GM21526 (cell line): Measurements from ENCODE around the gene ZNF823.
A peak's percentile ranks its signal among the peaks of the same experiment; 100 is the strongest.

Source experiments
- ATAC-seq: cut with Tn5 transposase; IDR thresholded peaks from one replicate; pipeline ENCODE4 v1.9.1; 2021; ENCODE audit warnings: moderate library complexity; ENCODE audit not compliant: unreplicated experiment, low FRiP score

ZNF823 gene

GRCh38 chr19:11745869-11746268 is 7.1 kb upstream of the ZNF823 start:
- no peak for ATAC-seq

GRCh38 chr19:11737964-11738745 is 591 bp downstream of the ZNF823 start:
- ATAC-seq: peak; percentile 41

- ATAC-seq: no peak
These were observed 2.0 kb downstream of the ZNF823 start for GRCh38 chr19:11736696-11737095.

GRCh38 chr19:11735375-11735774 is 3.4 kb downstream of the ZNF823 start:
- ATAC-seq: no peak

- no peak for ATAC-seq
These were observed 9.2 kb downstream of the ZNF823 start for GRCh38 chr19:11729586-11729985.

GRCh38 chr19:11722414-11722813 is 16.3 kb downstream of the ZNF823 start:
- ATAC-seq: no peak

- no peak for ATAC-seq
These were observed 17.1 kb downstream of the ZNF823 start for GRCh38 chr19:11721681-11722080.

- no peak for ATAC-seq
These were observed 28.4 kb downstream of the ZNF823 start for GRCh38 chr19:11710313-11710712.

- no peak for ATAC-seq
These were observed 30.3 kb downstream of the ZNF823 start for GRCh38 chr19:11708457-11708856.

GRCh38 chr19:11705474-11705873 is 33.3 kb downstream of the ZNF823 start:
- ATAC-seq: no peak

- ATAC-seq: no peak
These were observed 34.1 kb downstream of the ZNF823 start for GRCh38 chr19:11704626-11705025.

- no peak for ATAC-seq
These were observed 38.6 kb downstream of the ZNF823 start for GRCh38 chr19:11699931-11700794.

GRCh38 chr19:11698231-11698630 is 40.5 kb downstream of the ZNF823 start:
- no peak for ATAC-seq

GRCh38 chr19:11697284-11697855 is 41.4 kb downstream of the ZNF823 start:
- ATAC-seq: no peak

- peak; percentile 80 for ATAC-seq
These were observed 44.0 kb downstream of the ZNF823 start for GRCh38 chr19:11694533-11695439.

GRCh38 chr19:11693505-11694499 is 44.9 kb downstream of the ZNF823 start:
- no peak for ATAC-seq

- no peak for ATAC-seq
These were observed 46.5 kb downstream of the ZNF823 start for GRCh38 chr19:11692127-11692790.
